ENCODE measurements around the gene RRP1. TPM values are rescaled to one million over a fixed set of nuclear protein-coding genes. Genes with fewer than 3 reads are reported as not detected.
A peak's percentile ranks its signal among the peaks of the same experiment; 100 is the strongest.

Gene RRP1
- total and polyA plus RNA-seq, 9 of the 15 experiments (the other 6 are each of a cell fraction or from before 2014, with no cell fraction given): 0.89 to 105 (median 51.6) TPM

DNA sequence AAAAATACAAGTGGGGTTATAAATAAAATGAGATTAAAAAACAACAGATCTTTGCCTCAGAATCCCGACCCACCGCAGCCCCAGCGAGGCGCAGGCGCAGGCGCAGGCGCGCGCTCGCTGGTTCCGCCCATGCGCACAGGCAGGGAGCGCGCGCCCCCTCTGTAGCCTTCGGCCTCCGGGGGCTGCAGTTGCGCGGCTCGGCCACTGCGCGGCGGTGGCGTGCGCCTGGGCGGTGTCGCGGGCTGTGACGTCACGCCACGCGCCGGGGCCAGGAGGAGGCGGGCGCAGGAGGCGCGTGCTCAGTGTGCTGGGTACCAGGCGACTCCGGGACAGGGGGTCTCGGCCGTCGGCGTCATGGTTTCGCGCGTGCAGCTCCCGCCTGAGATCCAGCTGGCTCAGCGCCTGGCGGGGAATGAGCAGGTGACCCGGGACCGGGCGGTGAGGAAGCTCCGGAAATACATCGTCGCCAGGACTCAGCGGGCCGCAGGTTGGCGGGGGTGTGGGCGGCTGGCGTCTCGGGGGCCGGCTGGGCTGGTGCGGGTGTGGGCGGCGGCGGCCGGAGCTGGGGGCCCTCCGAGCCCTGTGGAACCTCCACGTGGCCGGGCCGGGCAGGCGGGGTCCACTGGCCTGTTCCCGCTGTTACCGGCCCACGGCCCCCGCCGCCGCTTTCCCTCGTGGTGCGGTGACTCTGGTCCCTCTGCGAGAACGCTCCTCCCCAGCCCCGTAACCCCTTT lies at the start of gene RRP1 (continued):
- TF ChIP-seq CCNT2 (IDR thresholded peaks at IDR 0.05; ENCODE audit: borderline replicate concordance, extremely low read depth, insufficient read length, low read depth, low read length) (peak; percentile 95), TBP (optimal IDR thresholded peaks at IDR 0.05; ENCODE audit: low read depth, low read length) (peak; percentile 65), YBX1 (IDR thresholded peaks at IDR 0.05) (no peak), ZNF507 (tag; conservative IDR thresholded peaks at IDR 0.05) (no peak), ZNF133 (CRISPR knock-in tag; IDR thresholded peaks at IDR 0.05) (no peak), CEBPG (CRISPR knock-in tag; IDR thresholded peaks at IDR 0.05) (peak; percentile 30; the same call in 1 of the 2 replicates), CEBPG (tag; conservative IDR thresholded peaks at IDR 0.05 in 1 of 2, IDR thresholded peaks at IDR 0.05 in 1 of 2) (no peak), SIRT6 (IDR thresholded peaks at IDR 0.05; ENCODE audit: low read depth, low read length) (no peak), SIX5 (IDR thresholded peaks at IDR 0.05; ENCODE audit: borderline replicate concordance in 1 of 2, insufficient read depth in 1 of 2, low read depth in 1 of 2, low read length in 2 of 2) (peak; percentile 36 to 40; a peak in 3 of 4 replicates), NCOR1 (IDR thresholded peaks at IDR 0.05) (peak; percentile 44), STAT5B (CRISPR knock-in tag; IDR thresholded peaks at IDR 0.05) (no peak), RB1 (IDR thresholded peaks at IDR 0.05; ENCODE audit: low read depth) (peak; percentile 100), ZNF431 (CRISPR knock-in tag; IDR thresholded peaks at IDR 0.05) (peak; percentile 15; the same call in 1 of the 2 replicates)
- TF ChIP-seq, protein P1, sequence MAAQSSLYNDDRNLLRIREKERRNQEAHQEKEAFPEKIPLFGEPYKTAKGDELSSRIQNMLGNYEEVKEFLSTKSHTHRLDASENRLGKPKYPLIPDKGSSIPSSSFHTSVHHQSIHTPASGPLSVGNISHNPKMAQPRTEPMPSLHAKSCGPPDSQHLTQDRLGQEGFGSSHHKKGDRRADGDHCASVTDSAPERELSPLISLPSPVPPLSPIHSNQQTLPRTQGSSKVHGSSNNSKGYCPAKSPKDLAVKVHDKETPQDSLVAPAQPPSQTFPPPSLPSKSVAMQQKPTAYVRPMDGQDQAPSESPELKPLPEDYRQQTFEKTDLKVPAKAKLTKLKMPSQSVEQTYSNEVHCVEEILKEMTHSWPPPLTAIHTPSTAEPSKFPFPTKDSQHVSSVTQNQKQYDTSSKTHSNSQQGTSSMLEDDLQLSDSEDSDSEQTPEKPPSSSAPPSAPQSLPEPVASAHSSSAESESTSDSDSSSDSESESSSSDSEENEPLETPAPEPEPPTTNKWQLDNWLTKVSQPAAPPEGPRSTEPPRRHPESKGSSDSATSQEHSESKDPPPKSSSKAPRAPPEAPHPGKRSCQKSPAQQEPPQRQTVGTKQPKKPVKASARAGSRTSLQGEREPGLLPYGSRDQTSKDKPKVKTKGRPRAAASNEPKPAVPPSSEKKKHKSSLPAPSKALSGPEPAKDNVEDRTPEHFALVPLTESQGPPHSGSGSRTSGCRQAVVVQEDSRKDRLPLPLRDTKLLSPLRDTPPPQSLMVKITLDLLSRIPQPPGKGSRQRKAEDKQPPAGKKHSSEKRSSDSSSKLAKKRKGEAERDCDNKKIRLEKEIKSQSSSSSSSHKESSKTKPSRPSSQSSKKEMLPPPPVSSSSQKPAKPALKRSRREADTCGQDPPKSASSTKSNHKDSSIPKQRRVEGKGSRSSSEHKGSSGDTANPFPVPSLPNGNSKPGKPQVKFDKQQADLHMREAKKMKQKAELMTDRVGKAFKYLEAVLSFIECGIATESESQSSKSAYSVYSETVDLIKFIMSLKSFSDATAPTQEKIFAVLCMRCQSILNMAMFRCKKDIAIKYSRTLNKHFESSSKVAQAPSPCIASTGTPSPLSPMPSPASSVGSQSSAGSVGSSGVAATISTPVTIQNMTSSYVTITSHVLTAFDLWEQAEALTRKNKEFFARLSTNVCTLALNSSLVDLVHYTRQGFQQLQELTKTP (IDR thresholded peaks at IDR 0.05; ENCODE audit: low read depth in 1 of 2, partially characterized antibody in 2 of 2): no peak
- TF ChIP-seq, protein P2, sequence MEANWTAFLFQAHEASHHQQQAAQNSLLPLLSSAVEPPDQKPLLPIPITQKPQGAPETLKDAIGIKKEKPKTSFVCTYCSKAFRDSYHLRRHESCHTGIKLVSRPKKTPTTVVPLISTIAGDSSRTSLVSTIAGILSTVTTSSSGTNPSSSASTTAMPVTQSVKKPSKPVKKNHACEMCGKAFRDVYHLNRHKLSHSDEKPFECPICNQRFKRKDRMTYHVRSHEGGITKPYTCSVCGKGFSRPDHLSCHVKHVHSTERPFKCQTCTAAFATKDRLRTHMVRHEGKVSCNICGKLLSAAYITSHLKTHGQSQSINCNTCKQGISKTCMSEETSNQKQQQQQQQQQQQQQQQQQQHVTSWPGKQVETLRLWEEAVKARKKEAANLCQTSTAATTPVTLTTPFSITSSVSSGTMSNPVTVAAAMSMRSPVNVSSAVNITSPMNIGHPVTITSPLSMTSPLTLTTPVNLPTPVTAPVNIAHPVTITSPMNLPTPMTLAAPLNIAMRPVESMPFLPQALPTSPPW (CRISPR knock-in tag; IDR thresholded peaks at IDR 0.05): peak; percentile 90
- TF ChIP-seq, protein P3, sequence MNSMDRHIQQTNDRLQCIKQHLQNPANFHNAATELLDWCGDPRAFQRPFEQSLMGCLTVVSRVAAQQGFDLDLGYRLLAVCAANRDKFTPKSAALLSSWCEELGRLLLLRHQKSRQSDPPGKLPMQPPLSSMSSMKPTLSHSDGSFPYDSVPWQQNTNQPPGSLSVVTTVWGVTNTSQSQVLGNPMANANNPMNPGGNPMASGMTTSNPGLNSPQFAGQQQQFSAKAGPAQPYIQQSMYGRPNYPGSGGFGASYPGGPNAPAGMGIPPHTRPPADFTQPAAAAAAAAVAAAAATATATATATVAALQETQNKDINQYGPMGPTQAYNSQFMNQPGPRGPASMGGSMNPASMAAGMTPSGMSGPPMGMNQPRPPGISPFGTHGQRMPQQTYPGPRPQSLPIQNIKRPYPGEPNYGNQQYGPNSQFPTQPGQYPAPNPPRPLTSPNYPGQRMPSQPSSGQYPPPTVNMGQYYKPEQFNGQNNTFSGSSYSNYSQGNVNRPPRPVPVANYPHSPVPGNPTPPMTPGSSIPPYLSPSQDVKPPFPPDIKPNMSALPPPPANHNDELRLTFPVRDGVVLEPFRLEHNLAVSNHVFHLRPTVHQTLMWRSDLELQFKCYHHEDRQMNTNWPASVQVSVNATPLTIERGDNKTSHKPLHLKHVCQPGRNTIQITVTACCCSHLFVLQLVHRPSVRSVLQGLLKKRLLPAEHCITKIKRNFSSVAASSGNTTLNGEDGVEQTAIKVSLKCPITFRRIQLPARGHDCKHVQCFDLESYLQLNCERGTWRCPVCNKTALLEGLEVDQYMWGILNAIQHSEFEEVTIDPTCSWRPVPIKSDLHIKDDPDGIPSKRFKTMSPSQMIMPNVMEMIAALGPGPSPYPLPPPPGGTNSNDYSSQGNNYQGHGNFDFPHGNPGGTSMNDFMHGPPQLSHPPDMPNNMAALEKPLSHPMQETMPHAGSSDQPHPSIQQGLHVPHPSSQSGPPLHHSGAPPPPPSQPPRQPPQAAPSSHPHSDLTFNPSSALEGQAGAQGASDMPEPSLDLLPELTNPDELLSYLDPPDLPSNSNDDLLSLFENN (IDR thresholded peaks at IDR 0.05; ENCODE audit: low read depth in 2 of 2, low read length in 2 of 2): peak in 1 of 2 experiments; percentile 73; a peak in 1 of 4 replicates

Data from K562 (cell line).